H9 (cell line): ENCODE data around the gene ANO6. TPM values are rescaled to one million over a fixed set of nuclear protein-coding genes. Genes with fewer than 3 reads are reported as not detected.
A peak's percentile ranks its signal among the peaks of the same experiment; 100 is the strongest.

Source experiments
- DNase-seq: peaks from one replicate; pipeline ENCODE4 v3.0.0-alpha.2; 2017
- H2AFZ ChIP-seq: one replicate; pipeline ENCODE4 v1.6.1; 2013; ENCODE audit warnings: mild to moderate bottlenecking, low read length, control low read depth, moderate library complexity
- H2AK5ac ChIP-seq: 2 replicates; pipeline ENCODE4 v1.6.1; 2013; ENCODE audit warnings: low read length, control low read depth, mixed read lengths; ENCODE audit not compliant: insufficient read length
- H2BK120ac ChIP-seq: one replicate; pipeline ENCODE4 v1.6.1; 2013; ENCODE audit warnings: low read depth, mild to moderate bottlenecking, low read length, control low read depth, inconsistent platforms; ENCODE audit not compliant: poor library complexity, severe bottlenecking
- H2BK12ac ChIP-seq: 2 replicates; pipeline ENCODE4 v1.6.1; 2013; ENCODE audit warnings: low read length, control low read depth, mixed read lengths, low read depth; ENCODE audit not compliant: insufficient read length
- H2BK15ac ChIP-seq: 2 replicates; pipeline ENCODE4 v1.6.1; 2013; ENCODE audit warnings: low read depth, low read length, control low read depth
- H2BK20ac ChIP-seq: one replicate; pipeline ENCODE4 v1.6.1; 2013; ENCODE audit warnings: low read depth, mild to moderate bottlenecking, low read length, control low read depth, inconsistent platforms; ENCODE audit not compliant: poor library complexity, severe bottlenecking
- H2BK5ac ChIP-seq: 2 replicates; pipeline ENCODE4 v1.6.1; 2013; ENCODE audit warnings: low read length, control low read depth, mixed read lengths; ENCODE audit not compliant: insufficient read length
- H3K14ac ChIP-seq: 2 replicates; pipeline ENCODE4 v1.6.1; 2013; ENCODE audit warnings: low read length, control low read depth; ENCODE audit not compliant: insufficient read depth
- H3K18ac ChIP-seq: 2 replicates; pipeline ENCODE4 v1.6.1; 2013; ENCODE audit warnings: low read depth, mild to moderate bottlenecking, mixed read lengths, low read length, control low read depth; ENCODE audit not compliant: insufficient read length
- H3K23ac ChIP-seq: 2 replicates; pipeline ENCODE4 v1.6.1; 2013; ENCODE audit warnings: low read length, control low read depth, mixed read lengths, low read depth; ENCODE audit not compliant: insufficient read length
- H3K23me2 ChIP-seq: 2 replicates; pipeline ENCODE4 v1.6.1; 2013; ENCODE audit warnings: low read depth, mild to moderate bottlenecking, mixed read lengths, low read length, control low read depth; ENCODE audit not compliant: insufficient read length, poor library complexity, severe bottlenecking
- H3K27ac ChIP-seq: 2 replicates; pipeline ENCODE4 v1.5.1; 2013; ENCODE audit warnings: low read length, control low read depth, mixed read lengths, low read depth; ENCODE audit not compliant: insufficient read length
- H3K27me3 ChIP-seq: 2 replicates; pipeline ENCODE4 v1.6.1; 2013; ENCODE audit warnings: low read length, control low read depth, inconsistent platforms; ENCODE audit not compliant: insufficient read depth
- H3K4ac ChIP-seq: 2 replicates; pipeline ENCODE4 v1.6.1; 2013; ENCODE audit warnings: low read depth, mild to moderate bottlenecking, control low read depth, inconsistent platforms, low read length, moderate library complexity
- H3K4me1 ChIP-seq: 2 replicates; pipeline ENCODE4 v1.6.1; 2013; ENCODE audit warnings: low read length, control low read depth, inconsistent platforms; ENCODE audit not compliant: insufficient read depth
- H3K4me2 ChIP-seq: 2 replicates; pipeline ENCODE4 v1.6.1; 2013; ENCODE audit warnings: low read length, control low read depth, mixed read lengths; ENCODE audit not compliant: insufficient read length, insufficient read depth
- H3K56ac ChIP-seq: 2 replicates; pipeline ENCODE4 v1.6.1; 2013; ENCODE audit warnings: low read depth, mild to moderate bottlenecking, mixed read lengths, low read length, control low read depth; ENCODE audit not compliant: insufficient read length
- H3K79me1 ChIP-seq: 2 replicates; pipeline ENCODE4 v1.6.1; 2013; ENCODE audit warnings: low read depth, mild to moderate bottlenecking, moderate library complexity, low read length, control low read depth, inconsistent platforms; ENCODE audit not compliant: insufficient read depth, poor library complexity, severe bottlenecking
- H3K79me2 ChIP-seq: 2 replicates; pipeline ENCODE4 v1.6.1; 2013; ENCODE audit warnings: low read length, control low read depth, inconsistent platforms; ENCODE audit not compliant: insufficient read depth
- H3K9ac ChIP-seq: 2 replicates; pipeline ENCODE4 v1.6.1; 2013; ENCODE audit warnings: low read length, control low read depth, mixed read lengths; ENCODE audit not compliant: insufficient read length; ENCODE audit errors: extremely low read depth
- H3K9me3 ChIP-seq: one replicate; pipeline ENCODE4 v1.6.1; 2013; ENCODE audit warnings: low read depth, low read length, inconsistent platforms; ENCODE audit not compliant: control insufficient read depth
- H3T11ph ChIP-seq: one replicate; pipeline ENCODE4 v1.6.1; 2013; ENCODE audit warnings: mild to moderate bottlenecking, low read length, control low read depth, inconsistent platforms
- H4K20me1 ChIP-seq: one replicate; pipeline ENCODE4 v1.6.1; 2013; ENCODE audit not compliant: control insufficient read depth, insufficient read length, insufficient read depth
- H4K5ac ChIP-seq: 2 replicates; pipeline ENCODE4 v1.6.1; 2013; ENCODE audit warnings: low read depth, mild to moderate bottlenecking, mixed read lengths, low read length, control low read depth; ENCODE audit not compliant: insufficient read length
- H4K8ac ChIP-seq: replicated peaks from 2 replicates; pipeline ENCODE4 v1.6.1; 2013; ENCODE audit warnings: low read length, control low read depth, mixed read lengths, low read depth; ENCODE audit not compliant: insufficient read length
- H4K91ac ChIP-seq: 2 replicates; pipeline ENCODE4 v1.6.1; 2013; ENCODE audit warnings: low read depth, mild to moderate bottlenecking, moderate library complexity, mixed read lengths, low read length, control low read depth; ENCODE audit not compliant: insufficient read length
- H3K27ac Mint-ChIP-seq, 3 experiments: 2 replicates in 2 of 3; 3 replicates in 1 of 3; pipeline ENCODE4 v1.8.0; 2020 to 2021; ENCODE audit warnings: mixed read lengths in 3 of 3, mild to moderate bottlenecking in 1 of 3, moderate library complexity in 1 of 3
- H3K27me3 Mint-ChIP-seq: 2 replicates; pipeline ENCODE4 v1.8.0; 2021; ENCODE audit warnings: low read depth, mild to moderate bottlenecking, moderate library complexity, mixed read lengths
- H3K36me3 Mint-ChIP-seq, 3 experiments: 2 replicates in 2 of 3; 3 replicates in 1 of 3; pipeline ENCODE4 v1.8.0; 2020 to 2021; ENCODE audit warnings: low read depth in 3 of 3, mixed read lengths in 3 of 3; ENCODE audit not compliant: insufficient read depth in 1 of 3
- H3K4me1 Mint-ChIP-seq, 2 experiments: 2 replicates each; pipeline ENCODE4 v1.8.0; 2020; ENCODE audit warnings: mixed read lengths in 2 of 2
- H3K4me3 Mint-ChIP-seq, 2 experiments: 2 replicates in 1 of 2; 3 replicates in 1 of 2; pipeline ENCODE4 v1.8.0; 2020 to 2021; ENCODE audit warnings: mild to moderate bottlenecking in 2 of 2, mixed read lengths in 2 of 2, moderate library complexity in 1 of 2
- H3K9me3 Mint-ChIP-seq, 2 experiments: 2 replicates in 1 of 2; 3 replicates in 1 of 2; pipeline ENCODE4 v1.8.0; 2020; ENCODE audit warnings: mild to moderate bottlenecking in 2 of 2, mixed read lengths in 2 of 2, moderate library complexity in 1 of 2
- CTCF ChIP-seq: fragments of 200-600 bp; sonication (generic); conservative IDR thresholded peaks from 3 replicates; pipeline ENCODE4 v1.8.0; 2021; ENCODE audit warnings: antibody characterized with exemption, mild to moderate bottlenecking
- WGBS: extraction: QIAGEN DNeasy Blood & Tissue Kit; methylation state at CpG from one replicate; pipeline ENCODE4 v1.1.7; 2013; ENCODE audit warnings: missing lambda C conversion rate, low lambda C conversion rate, mixed read lengths; ENCODE audit not compliant: insufficient read length; ENCODE audit errors: extremely low coverage; 5-methylcytosine and 5-hydroxymethylcytosine counted together
- total RNA-seq: library from RNA; stranded (reverse); gene quantifications from 2 replicates; pipeline ENCODE4 v1.2.1, GENCODE V29; 2021

Gene ANO6
- total RNA-seq, 1 experiment from 2014 or later = 24.3 TPM

- Mint-ChIP-seq H3K9me3 (no peaks in the 10 kb centered on the region), H3K27me3 (no peaks in the 10 kb centered on the region), H3K4me3 (no peak overlapping the region), H3K36me3 (peaks cover 0 to 8% (median 2%) of the 10 kb centered on the region in 3 experiments; a peak in 4 of 7 replicates), H3K4me1 (peaks cover 36 to 37% of the 10 kb centered on the region in 2 experiments), H3K27ac (peak overlapping the region in 1 of 3 experiments; percentile 63; a peak in 2 of 7 replicates)
- Histone ChIP-seq H3K18ac (no peak overlapping the region), H3K4me1 (peaks cover 3% of the 10 kb centered on the region; the same call in 1 of the 2 replicates), H3K9me3 (no peaks in the 10 kb centered on the region), H2BK15ac (no peak overlapping the region), H3K23ac (no peak overlapping the region), H2BK12ac (no peak overlapping the region), H4K91ac (no peak overlapping the region), H3K23me2 (no peaks in the 10 kb centered on the region), H4K8ac (no peak overlapping the region), H3K79me2 (0 out of 2 replicates have a peak, but pooled peaks cover 2% of the 10 kb centered on the region), H2AK5ac (no peak overlapping the region), H3K14ac (no peak overlapping the region), H2BK5ac (no peak overlapping the region), H3K27me3 (no peaks in the 10 kb centered on the region), H3K4me2 (no peak overlapping the region), H3K79me1 (no peaks in the 10 kb centered on the region), H3K4ac (no peak overlapping the region), H2BK20ac (no peak overlapping the region), H3T11ph (no peak overlapping the region), H2BK120ac (no peak overlapping the region), H4K20me1 (no peaks in the 10 kb centered on the region), H3K27ac (no peak overlapping the region), H4K5ac (no peak overlapping the region), H2AFZ (no peak overlapping the region), H3K9ac (no peak overlapping the region), H3K56ac (no peak overlapping the region)
- peak; percentile 42 for DNase-seq
- WGBS = no CpG with 5 or more reads among the region's 2 CpGs
- TF ChIP-seq CTCF = no peak
Measured at GRCh38 chr12:45285717-45286116, 69.8 kb downstream of the ANO6 start.
